ENCODE results near the gene SERPINA4. TPM values are rescaled to one million over a fixed set of nuclear protein-coding genes. Genes with fewer than 3 reads are reported as not detected.

The SERPINA4 gene, protein sequence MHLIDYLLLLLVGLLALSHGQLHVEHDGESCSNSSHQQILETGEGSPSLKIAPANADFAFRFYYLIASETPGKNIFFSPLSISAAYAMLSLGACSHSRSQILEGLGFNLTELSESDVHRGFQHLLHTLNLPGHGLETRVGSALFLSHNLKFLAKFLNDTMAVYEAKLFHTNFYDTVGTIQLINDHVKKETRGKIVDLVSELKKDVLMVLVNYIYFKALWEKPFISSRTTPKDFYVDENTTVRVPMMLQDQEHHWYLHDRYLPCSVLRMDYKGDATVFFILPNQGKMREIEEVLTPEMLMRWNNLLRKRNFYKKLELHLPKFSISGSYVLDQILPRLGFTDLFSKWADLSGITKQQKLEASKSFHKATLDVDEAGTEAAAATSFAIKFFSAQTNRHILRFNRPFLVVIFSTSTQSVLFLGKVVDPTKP
- not detected in 2 replicates for total RNA-seq (2014; rRNA removed; shearing (Covaris generic); ENCODE audit: low replicate concordance)

DNA sequence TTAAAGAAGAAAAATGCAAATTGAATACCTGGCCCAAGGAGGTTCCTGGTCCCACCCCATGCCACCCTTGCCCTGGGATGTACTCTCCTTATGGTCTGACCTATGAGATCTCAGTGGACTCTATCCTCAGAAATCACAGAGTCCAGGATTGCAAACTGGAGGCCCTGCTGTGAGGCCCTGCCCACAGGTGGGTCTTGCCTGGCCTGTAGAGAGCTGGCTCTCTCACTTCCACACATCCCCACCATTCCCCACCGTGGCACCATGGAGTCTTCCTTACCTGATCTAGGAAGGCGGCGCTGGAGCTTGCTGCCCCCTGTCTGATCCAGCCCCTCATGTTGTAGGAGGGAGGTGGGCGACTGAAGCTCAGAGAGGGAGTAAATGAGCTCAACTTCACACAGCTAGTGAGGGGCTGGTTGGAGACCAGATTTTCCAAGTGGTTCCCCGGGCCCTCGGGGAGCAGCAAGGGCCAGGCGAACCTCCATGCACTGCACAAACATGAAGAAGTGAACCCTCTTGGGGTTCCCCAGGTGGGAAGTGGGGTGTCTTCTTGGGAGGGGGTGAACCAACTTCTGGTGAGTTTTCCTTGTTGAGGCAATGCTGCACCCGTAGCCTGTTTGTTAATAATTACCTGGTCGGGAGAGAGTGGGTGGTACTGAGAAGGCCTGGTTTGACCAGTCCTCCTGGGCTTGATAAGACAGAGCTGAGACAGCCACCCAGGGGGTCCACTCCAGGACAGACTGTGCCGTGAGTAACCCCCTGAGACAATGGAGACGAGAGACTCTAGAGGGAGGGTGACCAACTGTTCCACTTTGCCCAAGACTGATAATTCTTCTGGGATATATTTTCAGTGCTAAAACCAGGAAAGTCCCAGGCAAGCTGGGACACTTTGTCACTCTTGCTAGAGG, at the start of gene SERPINA4:
TSS of gene SERPINA4 (plus strand) at position 692 of the 905 bp plus-strand sequence. CDS start 2,041 bp downstream, outside the sequence.
- DNase-seq (ENCODE audit: low read depth): no peak
- in situ Hi-C loops (cut with HindIII; ENCODE audit: low pct_unique_long_range_greater_than_20kb, low sequenced_read_pairs): no loop called here

DNA sequence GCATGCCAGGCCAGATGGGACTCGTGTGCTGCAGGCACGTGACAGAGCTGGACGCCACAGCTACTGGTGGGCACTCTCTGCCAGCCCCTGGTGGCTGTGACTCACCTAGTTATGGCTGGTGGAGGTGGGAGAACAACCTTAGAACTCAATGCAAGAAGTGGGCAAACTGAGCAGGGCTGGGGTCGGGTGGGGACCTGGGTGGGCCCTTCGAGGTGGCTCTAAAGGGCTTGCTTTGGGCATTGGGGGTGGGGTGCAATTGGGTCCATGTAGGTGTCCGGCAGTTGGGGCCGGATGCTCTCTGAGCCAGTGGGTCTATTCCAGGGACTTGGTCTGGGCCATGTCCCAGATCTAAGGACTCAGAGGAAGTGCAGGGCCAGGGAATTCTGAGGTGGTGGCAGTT, 46.9 kb upstream of the SERPINA4 start:
- in situ Hi-C loops (cut with HindIII; ENCODE audit: low pct_unique_long_range_greater_than_20kb, low sequenced_read_pairs): no loop called here

DNA sequence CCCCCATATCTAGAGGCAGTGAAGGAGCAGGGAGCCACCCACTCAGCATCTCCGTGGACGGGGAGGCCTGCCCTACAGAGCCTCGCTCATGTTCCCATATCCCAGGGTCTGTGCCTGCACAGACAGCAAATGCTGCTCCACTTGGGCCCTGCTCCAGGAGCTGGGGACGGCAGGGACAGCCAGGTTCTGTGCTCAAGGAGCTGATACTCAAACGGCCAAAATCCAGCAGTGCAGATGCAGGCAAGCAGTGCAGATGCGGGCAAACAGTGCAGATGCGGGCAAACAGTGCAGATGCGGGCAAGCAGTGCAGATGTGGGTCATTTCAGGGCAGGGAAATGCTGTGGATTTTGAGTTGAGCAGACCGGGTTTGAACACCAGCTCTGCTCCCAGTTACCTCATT, 45.8 kb upstream of the SERPINA4 start:
- no peak for DNase-seq (ENCODE audit: low read depth)
- in situ Hi-C loops (cut with HindIII; ENCODE audit: low pct_unique_long_range_greater_than_20kb, low sequenced_read_pairs): no loop called here

More for the DNA sequence above, 46.9 kb upstream of the SERPINA4 start:
- no peak for DNase-seq (ENCODE audit: low read depth)

DNA sequence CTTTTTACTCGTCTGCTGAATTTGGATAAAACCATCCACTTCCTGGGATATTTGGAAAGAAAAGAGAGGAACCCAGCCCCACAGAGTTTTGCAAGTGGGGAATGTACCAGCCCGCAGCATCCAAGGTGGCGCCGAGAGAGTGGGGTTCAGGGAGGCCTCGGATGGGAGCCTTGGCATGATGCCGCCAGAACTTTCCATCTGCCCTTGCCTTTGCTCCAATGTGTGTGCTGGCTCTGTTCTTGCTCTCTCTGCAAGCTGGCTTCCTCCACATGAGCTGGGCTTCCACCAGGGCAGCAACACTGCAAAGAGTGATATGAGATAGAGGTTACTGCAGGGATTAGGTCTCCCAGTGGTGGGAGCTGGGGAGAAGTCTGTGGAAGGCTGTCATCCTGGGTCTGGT, 45.4 kb upstream of the SERPINA4 start:
- DNase-seq (ENCODE audit: low read depth): no peak
- in situ Hi-C loops (cut with HindIII; ENCODE audit: low pct_unique_long_range_greater_than_20kb, low sequenced_read_pairs): no loop called here

DNA sequence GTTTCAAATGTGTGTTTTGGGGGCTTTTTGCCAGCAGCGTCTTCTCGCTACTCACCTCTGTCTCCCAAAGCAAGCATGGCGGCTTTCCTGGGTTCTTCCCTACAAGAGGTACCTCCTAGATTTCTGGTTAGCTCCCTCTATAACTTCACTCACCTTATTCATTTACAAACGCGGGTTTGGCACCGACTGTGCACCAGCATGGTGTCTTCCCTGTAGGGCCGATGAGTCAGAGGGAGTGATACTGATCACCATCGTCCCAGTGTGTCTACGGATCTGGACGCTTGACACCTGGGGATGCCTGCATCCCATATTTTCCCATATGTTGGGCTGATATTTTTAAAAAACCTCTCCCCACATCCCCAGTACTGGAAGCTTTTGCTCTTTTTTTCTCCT, 44.0 kb upstream of the SERPINA4 start:
- DNase-seq (ENCODE audit: low read depth): no peak
- in situ Hi-C loops (cut with HindIII; ENCODE audit: low pct_unique_long_range_greater_than_20kb, low sequenced_read_pairs): no loop called here

DNA sequence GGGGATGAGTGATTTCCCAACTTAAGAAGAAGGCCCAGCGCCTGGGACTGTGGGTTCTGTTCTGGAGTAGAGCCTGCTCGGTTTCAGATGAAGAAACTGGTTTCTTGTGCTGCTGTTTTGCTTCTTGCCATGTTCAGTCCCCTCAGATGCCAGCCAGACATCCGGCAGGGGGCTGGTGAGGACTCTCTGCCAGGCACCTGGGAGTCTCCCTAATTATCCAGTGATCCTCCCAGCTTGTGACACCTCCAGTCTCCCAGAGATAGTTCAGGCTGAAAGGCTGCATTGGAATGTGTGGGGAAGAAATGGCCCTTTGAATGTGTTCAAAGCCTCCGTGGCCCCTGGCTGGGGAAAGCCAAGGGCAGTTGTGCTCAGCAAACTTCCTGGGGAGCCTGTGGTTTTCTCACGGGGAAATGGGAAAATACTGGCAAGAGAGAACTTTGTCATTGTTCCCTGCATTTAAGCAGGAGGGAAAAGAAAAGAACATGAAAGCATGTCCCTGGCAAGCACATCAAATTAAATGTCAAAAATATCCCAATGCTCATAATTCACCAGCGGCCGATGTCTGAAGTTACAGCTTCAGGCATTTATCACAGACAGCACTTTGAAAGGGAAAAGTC, 43.5 kb upstream of the SERPINA4 start:
- no peak for DNase-seq (ENCODE audit: low read depth)
- in situ Hi-C loops (cut with HindIII; ENCODE audit: low pct_unique_long_range_greater_than_20kb, low sequenced_read_pairs): no loop called here

DNA sequence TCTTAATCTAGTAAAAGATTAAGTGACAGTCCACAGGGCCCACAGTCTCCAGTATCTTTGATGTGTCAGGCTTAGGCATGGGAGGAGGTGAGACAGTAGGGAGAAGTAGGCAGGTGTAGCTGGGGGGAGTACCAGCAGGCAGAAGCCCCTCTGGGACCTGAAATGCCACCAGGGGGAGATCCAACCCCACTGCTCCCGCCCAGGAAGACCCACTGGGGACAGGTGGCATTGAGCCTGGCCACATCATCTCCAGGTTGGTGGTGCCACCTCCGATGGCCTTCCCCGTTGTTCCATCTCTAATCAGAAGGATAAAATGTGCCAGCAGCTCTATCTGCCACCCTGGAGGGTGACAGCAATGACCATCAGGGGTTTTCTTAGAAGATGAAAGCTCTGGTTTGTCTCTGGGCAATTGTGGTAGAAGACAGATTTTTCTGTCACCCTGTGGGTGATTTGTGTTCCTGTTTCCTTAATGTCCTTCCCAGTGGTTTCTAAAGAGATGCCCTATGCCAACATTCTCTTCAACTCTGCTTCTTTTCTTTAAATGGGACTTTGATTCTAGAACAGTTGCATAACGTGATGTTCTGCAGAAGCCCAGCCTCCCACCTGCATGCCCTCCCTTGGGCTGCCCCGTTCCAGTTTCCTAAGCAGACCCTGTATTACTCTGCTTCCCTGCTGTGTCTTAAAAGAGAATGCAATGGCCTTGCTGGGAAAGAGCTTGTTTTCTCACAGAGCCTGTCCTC, 39.7 kb upstream of the SERPINA4 start:
- no peak for DNase-seq (ENCODE audit: low read depth)
- in situ Hi-C loops (cut with HindIII; ENCODE audit: low pct_unique_long_range_greater_than_20kb, low sequenced_read_pairs): no loop called here

DNA sequence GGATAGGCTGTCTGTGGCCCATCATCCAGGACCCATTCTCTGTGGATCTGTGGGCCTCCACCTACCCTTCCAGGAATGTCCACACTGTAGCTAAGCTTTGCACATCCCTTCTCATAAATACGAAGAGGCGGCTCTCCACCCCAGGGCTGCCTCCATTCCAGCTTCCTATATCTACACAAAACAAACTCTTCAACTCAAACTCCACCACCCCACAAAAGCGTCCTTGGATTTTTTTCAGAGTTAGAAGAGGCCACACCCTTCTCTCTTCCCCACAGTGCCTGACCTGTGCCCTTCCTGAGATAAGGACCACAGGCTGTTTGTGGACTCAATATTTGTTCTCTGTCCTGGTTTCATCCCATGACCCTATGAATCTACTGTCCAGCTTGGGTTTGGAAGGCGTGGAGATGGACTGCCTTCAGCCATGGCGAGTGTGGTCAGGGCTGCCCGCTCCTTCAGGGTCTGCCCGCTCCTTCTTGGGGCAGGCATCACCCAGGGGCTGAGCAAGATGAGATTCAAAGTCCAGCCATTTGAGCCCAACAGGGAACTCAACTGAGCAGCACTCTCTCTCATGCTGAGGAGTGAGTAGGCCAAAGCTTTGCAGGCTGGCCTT, 39.0 kb upstream of the SERPINA4 start:
- no peak for DNase-seq (ENCODE audit: low read depth)
- in situ Hi-C loops (cut with HindIII; ENCODE audit: low pct_unique_long_range_greater_than_20kb, low sequenced_read_pairs): no loop called here

DNA sequence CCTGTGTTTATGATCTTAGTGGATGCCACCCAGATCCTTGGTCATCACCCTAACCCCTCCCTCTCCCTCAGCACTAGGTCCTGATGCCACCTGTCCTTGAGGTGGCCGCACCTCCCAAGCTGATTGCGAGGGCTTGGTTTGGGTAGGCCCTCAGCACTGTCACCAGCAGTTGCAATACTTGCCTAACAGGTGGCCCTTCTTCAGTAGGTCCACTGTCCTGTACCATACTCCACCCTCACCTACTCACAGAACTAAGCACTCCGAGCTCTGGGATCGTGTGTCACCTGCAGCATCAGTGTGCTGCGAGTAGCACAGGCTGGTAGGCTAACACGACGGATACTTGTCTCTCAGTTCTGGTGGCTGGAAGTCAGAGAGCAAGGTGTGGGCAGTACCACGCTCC, 38.0 kb upstream of the SERPINA4 start:
- in situ Hi-C loops (cut with HindIII; ENCODE audit: low pct_unique_long_range_greater_than_20kb, low sequenced_read_pairs): no loop called here
- no peak for DNase-seq (ENCODE audit: low read depth)

DNA sequence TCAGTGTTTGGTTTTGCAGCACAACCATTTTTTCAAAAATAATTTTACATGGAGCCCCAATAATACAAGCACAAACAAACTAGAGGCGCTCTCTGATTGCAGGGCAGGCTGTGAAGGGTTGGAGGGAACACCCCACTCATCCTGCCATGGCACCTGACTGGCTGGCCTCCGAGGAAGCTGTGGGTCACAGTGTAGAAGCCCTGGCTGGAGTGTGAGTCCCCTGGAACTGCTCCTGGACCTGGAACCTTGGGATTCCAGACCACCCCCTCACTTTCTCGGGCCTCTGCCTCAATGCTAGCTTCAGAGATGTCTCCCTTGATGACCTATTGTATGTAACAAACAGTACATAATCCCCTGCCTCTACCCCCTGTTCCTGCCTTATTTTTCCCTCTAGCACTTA, 37.1 kb upstream of the SERPINA4 start:
- DNase-seq (ENCODE audit: low read depth): no peak
- in situ Hi-C loops (cut with HindIII; ENCODE audit: low pct_unique_long_range_greater_than_20kb, low sequenced_read_pairs): no loop called here

DNA sequence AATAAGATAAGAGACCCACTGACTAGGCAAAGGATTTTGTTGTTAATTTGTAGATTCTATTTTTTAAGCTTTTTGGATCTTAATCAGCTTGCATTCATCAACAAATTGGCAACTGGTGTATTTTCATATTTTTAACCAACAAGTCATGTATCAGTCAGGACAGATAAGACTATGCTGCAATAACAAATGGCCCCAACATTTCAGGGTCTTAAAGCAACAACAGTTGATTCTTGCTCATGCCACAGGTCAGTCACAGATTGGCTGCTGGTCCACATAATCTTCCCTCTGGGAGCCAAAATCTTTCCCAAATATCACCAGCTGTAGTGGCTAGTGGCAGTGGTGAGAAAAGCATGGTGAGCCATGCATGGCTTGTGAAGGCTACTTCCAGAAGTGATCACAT, 30.1 kb upstream of the SERPINA4 start:
- DNase-seq (ENCODE audit: low read depth): no peak
- in situ Hi-C loops (cut with HindIII; ENCODE audit: low pct_unique_long_range_greater_than_20kb, low sequenced_read_pairs): no loop called here

DNA sequence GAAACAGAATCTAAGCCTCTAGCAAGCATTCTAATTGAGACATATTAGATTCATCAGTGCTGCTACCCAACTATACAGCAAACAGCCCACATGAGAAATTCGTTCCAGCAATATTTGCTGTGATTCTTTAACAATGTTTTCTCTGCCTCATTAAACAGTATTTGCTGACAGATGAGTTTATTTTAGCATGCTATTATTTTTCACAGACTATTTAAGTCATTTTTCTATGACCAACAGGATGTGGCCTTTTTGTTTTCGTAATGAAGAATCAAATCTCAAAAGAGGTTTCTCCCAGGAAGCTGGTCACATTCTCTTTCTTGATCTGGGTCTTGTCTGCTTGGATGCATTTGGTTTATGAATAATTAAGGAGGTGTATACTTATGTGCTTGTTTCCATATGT, 28.8 kb upstream of the SERPINA4 start:
- DNase-seq (ENCODE audit: low read depth): no peak
- in situ Hi-C loops (cut with HindIII; ENCODE audit: low pct_unique_long_range_greater_than_20kb, low sequenced_read_pairs): no loop called here

DNA sequence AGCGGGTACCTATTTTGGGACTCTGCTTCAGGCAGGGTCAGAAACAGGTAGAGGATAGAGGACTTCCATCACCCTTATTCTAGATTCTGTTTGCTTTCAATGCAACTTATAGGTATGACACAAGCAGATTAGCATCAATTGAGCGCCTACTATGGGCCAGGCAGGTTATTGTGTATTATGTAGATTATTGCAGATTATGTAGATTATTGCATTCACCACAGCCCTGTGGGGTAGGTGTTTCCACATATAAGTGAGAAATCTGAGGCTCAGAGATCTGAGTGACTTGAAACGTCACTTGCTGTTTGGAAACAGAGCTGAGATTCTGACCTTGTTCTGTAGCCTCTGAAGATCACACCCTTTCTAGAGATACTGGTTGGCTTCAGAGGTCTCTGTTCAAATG, 25.7 kb upstream of the SERPINA4 start:
- in situ Hi-C loops (cut with HindIII; ENCODE audit: low pct_unique_long_range_greater_than_20kb, low sequenced_read_pairs): no loop called here
- no peak for DNase-seq (ENCODE audit: low read depth)

DNA sequence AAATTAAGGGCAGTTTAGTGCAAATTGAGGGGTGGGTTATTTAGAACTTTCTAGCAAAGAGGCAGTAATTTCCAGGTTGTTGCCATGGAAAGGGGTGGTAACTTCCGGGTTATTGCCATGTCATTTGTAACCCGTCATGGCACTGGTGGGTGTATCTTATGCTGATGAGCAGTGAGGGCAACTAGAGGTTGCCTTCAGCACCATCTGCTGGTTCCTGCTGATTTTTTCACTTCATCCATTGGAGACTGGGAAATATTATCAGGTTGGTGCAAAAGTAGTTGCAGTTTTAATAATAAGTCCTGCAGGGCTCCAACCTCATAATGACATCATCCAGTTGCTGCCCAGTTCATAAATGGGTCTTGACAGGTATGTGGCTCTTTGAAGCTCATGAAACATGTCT, 24.4 kb upstream of the SERPINA4 start:
- in situ Hi-C loops (cut with HindIII; ENCODE audit: low pct_unique_long_range_greater_than_20kb, low sequenced_read_pairs): no loop called here
- peak; percentile 11 for DNase-seq (ENCODE audit: low read depth)

DNA sequence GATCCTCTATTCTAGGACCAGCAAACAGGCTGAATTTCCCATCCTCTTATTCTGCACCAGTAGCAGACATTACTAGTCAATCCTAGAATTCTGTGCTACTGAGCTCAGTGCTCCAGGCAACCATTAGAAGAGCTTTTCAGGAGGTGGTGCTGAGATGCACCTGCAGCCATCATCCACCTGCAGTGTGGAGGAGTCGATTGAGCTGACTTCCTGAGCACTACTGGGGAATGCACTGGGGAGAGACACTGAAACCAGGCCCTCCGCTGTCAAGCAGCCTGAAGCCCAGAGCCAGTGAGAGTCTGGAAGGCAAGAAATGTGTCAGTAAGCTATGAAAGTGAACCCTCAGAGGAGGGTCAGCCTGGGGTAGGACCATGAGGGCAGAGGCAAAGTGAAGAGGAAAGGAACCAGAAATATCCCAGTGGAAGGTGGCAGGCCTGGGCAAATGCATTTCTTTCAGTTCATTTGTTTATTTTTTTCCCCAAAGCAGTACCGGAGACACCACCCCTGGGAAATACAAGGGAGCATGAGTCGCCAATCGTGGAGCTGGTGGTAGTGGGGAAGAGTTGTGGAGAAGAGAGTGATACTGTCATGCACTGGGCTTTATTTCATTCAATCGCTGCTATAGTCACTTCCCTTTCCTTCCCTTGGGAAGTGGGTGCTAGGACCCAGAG, 23.0 kb upstream of the SERPINA4 start:
- DNase-seq (ENCODE audit: low read depth): no peak
- in situ Hi-C loops (cut with HindIII; ENCODE audit: low pct_unique_long_range_greater_than_20kb, low sequenced_read_pairs): no loop called here

DNA sequence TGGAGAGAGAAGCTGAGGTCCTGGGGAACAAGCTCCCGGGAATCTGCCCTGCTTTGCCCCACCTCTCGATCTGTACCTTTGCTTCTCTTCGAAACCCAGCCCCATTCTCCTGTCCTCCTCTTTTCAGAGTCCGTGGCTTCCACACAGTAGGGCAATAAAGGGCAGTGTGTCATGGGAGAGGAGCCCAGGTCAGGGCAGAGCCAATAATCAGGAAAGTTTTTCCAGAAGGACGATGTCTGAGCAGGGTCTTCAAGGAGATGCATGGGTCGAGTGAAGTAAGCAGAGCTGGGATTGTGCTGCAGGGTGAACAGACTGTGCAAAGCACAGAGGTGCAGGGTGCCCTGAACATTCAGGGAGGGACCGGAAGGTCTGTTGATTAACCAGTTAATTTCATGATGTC, 22.1 kb upstream of the SERPINA4 start:
- in situ Hi-C loops (cut with HindIII; ENCODE audit: low pct_unique_long_range_greater_than_20kb, low sequenced_read_pairs): no loop called here
- DNase-seq (ENCODE audit: low read depth): no peak

DNA sequence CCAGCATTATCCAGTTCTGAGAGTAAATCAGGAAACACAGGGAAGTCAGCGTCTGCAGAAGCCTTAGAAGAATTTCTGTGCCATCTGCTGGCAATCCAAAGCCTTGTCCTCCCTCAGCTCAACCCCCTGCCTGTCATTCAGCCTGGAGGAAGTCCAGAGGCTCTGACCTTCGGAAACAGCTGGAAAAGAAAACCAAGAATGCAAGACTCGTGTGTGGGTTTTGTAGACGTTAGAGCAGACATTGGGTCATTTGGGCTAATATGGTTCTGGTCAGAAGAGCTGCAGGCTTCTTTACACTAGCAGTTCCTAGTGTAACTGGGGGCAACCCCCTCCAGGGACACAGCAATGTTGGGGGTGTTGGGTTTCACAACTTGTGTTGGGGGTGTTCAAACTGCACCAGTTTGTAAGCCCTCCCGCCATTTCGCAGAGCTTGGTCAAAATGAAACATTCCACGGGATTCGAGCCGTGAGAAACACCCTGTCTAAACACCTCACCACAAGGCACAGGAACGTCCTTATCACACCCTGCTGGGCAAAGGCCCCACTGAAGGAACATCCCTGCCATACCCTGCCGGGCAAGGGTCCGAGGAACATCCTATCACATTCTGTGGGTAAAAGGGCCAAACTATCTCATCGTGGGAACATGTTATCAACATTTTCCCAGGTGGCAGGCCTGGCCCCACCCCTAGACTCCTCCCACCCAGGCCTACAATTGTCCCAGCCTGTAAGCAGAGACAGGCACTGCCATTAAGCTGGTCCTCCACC, 21.0 kb upstream of the SERPINA4 start:
- in situ Hi-C loops (cut with HindIII; ENCODE audit: low pct_unique_long_range_greater_than_20kb, low sequenced_read_pairs): no loop called here
- no peak for DNase-seq (ENCODE audit: low read depth)

All from Caki2 (cell line).